WTC11 (cell line): ENCODE data around the gene FAM177B.

Experiments used
- CTCF ChIP-seq: fragments of 200-600 bp; IDR thresholded peaks from 2 replicates; pipeline ENCODE4 v1.8.0; 2022; ENCODE audit warnings: antibody characterized with exemption
- NFE2L1 ChIP-seq: sonication (generic); formaldehyde crosslinking; IDR thresholded peaks from 2 replicates; pipeline ENCODE4 v1.8.1; 2023; ENCODE audit warnings: missing genetic modification reagents
- NR2C2 ChIP-seq: sonication (generic); formaldehyde crosslinking; IDR thresholded peaks from 2 replicates; pipeline ENCODE4 v1.8.0; 2022; ENCODE audit warnings: mild to moderate bottlenecking, missing genetic modification reagents

- TF ChIP-seq NFE2L1 (CRISPR knock-in tag) (no peak), NR2C2 (CRISPR knock-in tag) (no peak), CTCF (no peak)
These were observed 62.0 kb downstream of the FAM177B start for GRCh38 chr1:222798975-222799374.
